NCI-H1436 treated with DMSO at 0.1 percent for 48 hours (cell line): ENCODE results near the gene GPER1.
"Not testable (repeated sequence)": the region's sequence is repeated elsewhere in the genome, so short reads cannot be mapped to it uniquely, and the experiment has no call there.

ENCODE experiments used
- DNase-seq: peaks from one replicate; lab custom pipeline; 2025; lab: John Stamatoyannopoulos, UW

Gene GPER1

DNA sequence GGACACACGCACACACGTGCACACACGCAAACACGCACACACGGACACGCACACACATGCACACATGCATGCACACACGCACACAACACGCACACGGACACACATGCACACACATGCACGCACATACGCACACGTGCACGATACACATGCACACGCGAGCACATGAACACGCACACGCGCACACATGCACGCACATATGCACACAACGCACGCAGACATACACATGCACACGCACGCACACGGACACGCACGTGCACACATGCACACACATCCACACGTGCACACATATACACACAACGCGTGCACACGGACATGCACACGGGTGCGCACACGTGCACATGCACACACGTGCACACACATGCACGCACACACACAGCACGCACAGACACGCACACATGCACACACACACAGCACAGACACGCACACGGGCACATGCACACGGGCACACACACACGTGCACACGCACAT lies 17.3 kb upstream of the GPER1 start:
- no peak for DNase-seq

DNA sequence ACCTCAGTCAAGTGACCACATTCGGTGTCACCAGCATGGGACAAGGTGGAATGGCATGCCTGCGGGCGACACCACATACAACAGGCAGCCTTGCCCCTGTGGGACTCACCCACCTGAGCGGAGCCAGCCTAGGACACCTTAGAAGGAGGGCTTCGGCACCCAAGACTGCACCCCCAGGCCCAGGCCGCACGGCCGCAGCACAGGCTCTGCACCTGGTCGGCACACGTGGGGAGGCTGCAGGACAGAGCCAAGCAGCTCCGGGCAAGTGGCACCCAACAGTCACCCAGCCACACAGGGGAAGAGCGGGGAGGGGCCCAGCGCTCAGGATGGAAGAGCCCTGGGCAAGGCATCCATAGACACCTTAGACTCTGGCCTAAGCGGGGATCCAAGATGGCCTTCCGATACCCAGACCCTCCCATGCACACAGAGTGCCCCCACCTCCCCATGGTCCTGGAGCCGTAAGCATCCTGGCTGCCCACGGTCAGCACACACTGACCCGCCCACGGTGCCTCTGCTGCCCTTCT lies 16.1 kb upstream of the GPER1 start:
- no peak for DNase-seq

- no peak for DNase-seq
Observed at GRCh38 chr7:1073142-1073977, 14.6 kb upstream of the GPER1 start.

GRCh38 chr7:1074018-1074417 lies 13.9 kb upstream of the GPER1 start:
- DNase-seq: not testable (repeated sequence)

DNA sequence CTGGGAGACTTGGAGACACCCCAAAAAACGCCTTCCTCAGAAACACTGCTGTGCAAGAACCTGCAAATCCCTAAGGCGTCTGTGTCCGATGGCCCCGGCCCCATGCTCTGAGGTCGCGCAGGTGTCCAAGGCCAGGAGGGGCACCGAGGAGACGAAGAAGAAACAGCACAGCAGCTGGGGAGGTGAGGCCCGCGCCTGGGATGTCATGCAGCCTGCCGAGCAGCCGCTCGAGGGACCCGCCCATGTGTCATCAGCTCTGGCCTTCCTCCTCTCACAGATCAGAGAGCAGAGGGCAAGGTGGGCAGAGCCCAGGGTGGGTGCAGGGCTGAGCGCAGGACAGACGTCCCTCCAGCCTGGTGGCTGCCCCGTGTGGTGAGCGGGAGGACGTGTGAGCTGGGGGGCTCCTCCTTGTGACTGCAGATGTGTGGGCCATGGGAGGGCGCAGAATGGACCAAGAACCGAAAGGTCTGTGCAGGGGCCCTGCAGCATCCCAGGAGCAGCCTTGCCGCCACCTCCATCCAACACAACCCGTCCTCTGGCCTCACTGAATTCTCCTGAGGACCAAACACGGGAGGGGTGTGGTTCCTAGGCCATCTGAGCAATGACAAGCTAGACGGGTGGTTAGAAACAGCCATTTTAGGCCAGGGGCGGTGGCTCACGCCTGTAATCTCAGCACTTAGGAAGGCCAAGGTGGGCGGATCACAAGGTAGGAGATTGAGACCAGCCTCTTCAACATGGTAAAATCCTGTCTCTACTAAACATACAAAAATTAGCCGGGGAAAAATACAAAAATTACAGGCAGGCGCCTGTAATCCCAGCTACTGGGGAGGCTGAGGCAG lies 13.1 kb upstream of the GPER1 start:
- DNase-seq: no peak

GRCh38 chr7:1076184-1077072 lies 11.5 kb upstream of the GPER1 start:
- no peak for DNase-seq

DNA sequence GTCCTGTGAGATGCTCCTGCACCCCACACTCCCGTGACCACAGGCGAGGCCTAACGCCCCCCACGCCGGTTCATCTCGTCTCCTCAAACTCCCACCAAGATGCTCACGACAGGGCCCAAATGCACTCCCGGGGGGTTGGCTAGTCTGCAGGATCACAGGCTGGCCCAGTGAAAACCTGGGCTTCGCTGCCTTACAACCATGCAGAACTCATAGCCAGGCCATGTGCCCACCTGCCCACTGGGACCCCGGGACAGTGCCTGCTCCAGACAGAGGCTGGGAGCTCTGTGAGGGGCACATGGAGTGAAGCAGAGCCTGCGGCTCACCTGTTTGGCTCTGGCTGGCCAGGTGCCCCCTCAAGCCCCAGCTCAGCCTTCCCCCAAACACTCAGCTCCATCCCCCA lies 9.4 kb upstream of the GPER1 start:
- no peak for DNase-seq

- DNase-seq: no peak
Observed at GRCh38 chr7:1078985-1079384, 8.9 kb upstream of the GPER1 start.

DNA sequence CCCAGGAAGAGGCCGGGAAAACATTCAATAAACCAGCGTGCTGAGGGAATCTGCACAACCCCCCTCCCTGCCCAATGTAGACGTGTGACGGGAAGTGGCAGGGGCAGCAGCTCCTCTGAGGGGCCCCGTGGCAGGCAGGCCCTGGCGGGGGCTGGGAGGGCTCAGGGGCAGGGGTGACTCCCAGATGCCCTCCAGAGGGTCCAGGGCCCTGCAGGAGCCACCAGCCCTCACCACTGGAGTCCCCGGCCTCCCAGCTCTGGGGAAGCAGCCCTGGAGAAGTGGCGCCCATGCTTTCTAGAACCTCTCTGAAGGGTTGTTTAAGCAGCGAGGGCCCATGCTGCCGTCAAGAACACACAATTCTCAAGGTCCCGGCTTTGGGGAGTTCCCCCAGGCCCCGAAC lies 8.4 kb upstream of the GPER1 start:
- no peak for DNase-seq

DNA sequence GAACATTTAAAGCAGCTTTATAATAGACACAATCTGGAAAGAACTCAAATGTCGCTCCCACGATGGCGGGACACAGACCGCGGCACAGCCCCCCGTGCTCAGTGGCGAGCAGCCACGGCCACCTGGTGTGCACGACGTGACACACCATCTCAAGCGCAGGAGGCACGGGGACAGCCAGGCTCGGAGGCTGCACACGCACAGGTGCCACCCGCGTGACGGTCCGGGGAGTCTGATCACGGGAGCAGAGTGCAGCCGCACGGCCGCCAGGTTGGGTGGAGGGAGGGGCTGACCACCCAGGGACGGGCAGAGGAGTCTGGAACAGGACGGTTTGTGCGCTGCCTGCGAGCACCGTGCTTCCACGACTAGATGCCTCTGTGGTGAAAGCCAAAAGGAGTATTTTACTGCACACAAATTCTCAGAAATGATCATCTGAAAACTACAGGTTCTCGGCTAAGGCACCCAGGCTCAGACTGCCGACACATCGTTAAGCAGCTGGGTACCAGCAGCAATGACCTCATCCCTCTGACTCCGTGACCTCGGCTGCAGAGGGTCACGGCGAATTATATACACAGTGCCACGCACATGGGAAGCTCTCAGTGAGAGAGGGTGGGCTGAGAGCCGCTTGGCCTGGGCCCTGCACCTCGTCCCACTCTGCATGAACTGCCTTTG lies 7.5 kb upstream of the GPER1 start:
- DNase-seq: no peak

GRCh38 chr7:1080921-1081255 lies 7.0 kb upstream of the GPER1 start:
- DNase-seq: no peak

DNA sequence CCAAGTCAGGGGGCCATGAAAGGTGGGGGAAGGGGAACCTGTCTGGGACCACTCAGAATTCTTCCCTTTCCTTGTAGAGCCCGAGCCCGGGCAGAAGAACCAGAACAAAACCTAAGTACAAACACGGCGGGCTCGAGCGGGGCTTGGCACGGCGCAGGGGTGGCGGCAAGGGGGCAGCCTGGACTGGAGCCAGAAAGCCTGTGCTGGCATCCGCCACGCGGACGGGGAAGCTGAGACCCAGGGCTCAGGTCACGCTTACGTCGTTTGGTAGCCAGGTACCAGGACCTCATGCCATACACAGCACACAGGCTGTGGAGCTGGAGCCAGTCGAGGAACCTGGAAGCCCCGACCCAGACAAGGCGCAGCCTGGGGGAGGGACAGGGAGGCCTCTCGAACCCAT lies 6.6 kb upstream of the GPER1 start:
- no peak for DNase-seq

DNA sequence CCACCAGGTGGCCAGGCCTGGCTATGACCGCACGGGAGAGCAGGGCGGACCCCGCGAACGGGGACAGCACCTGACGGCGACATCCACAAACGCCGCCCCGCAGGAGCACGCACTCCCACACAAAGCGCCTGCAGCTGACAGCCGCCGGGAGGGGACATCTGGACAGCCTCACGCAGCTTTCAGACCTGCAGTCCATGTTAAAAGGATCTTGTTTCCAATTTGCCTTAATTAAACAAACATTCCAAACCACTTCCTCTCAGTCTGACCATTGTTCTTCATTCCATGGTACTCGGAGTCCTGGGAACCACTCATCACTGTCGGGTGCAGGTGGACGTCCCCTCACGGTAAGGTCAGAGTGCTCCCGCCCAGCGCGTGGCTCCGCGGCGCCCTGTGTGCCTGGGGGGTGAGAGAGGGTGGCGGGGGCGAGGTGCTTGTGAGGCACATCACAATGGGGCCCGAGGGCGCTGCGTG lies 5.9 kb upstream of the GPER1 start:
- no peak for DNase-seq

DNA sequence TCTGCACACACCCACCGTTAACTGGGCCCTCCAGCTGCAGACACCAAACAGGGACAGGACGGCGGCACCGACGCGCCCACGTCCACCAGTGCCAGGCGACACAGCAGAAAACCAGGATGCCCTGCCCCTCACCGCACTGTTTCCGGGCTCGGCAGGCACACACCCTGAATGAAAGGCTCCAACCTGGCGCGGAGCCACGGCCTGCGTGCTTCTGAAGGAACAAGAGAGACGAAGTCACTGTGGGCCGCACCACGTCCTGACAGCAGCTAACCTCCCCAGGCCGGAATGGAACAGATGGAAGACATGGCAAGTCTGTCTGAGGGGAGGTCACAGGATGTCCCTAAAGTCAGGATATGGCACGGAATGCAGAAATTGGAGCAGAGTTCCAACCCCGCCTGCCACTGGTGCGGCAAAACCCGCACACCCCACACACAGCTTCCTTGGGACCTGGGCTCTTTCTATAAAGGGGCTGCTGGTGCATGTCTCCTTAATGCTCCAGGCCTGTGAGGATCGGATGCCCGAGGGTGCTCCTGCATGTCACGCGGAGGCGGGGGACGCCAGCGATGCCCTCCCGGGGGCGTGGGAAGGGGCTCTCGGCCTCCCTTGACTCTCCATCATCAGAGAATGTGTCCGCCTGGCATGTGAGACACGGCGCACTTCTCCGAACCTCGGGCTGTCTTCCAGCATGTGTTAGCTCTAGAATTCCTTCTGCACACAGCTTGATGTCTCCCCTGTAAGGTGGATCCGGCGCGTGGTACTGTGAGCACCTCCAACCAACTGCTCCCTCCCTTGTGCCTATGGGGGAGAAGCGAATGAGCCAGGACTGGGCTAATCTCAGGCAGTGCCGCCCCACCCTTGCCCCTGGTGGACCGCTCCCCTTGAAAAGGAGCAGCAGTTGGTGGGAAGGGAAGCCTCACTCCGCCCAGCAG lies 3.9 kb upstream of the GPER1 start:
- no peak for DNase-seq

GRCh38 chr7:1085266-1085665 lies 2.6 kb upstream of the GPER1 start:
- DNase-seq: no peak

DNA sequence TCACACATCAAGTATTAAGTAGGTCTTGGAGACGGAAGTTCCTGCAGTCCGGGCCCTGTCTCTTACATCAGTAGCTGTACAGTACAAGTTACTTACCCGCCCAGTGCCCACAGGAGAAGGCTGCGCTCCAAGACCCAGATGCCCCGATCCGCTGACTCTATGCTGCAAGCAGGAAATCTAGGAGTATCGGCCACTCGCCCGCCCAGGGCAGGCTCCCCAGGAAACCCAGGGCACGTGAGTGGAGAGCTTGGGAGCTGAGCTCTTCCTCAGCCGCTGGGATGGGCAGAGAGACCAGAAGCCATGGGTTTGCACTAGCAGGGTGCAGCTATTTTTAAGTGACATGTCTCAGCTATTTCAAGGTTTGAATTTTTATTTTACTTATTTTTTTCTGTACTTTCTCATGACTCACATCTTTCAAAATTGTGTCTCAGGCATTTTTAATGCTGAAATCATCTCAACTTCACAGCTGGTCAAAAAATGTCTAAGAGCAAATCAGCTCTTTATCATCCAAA lies 1.9 kb upstream of the GPER1 start:
- no peak for DNase-seq

GRCh38 chr7:1086588-1087464 lies 1.1 kb upstream of the GPER1 start:
- no peak for DNase-seq

- DNase-seq: no peak
Observed at GRCh38 chr7:1087465-1087814, 473 bp upstream of the GPER1 start.

GRCh38 chr7:1090236-1090635 lies 2.3 kb downstream of the GPER1 start:
- no peak for DNase-seq
